ENCODE results near the gene FBN2.

FBN2 gene

GRCh38 chr5:128252196-128252595 is 285.8 kb downstream of the FBN2 start:
- no peak for DNase-seq (ENCODE audit: low read depth)

DNA sequence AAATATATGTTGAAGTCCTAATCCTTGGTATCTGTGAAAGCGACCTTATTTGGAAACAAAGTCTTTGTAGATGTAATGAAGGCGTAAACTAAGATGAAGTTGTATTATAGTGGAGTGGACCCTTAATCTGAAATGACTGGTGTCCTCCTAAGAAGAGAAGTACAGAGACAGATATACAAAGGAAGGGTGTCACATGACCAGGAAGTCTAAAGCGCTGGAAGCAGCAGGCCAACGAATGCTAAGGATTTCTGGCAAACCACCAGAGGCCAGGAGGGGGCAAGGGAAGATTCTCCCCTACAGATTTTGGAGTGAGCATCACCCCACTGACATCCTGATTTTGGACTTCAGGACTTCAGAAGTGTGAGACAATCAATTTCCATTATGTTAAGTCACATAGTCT is 292.1 kb downstream of the FBN2 start:
- DNase-seq (ENCODE audit: low read depth) = no peak

GRCh38 chr5:128243958-128244582 is 294.0 kb downstream of the FBN2 start:
- no peak for DNase-seq (ENCODE audit: low read depth)

- no peak for DNase-seq (ENCODE audit: low read depth)
Measured at GRCh38 chr5:128241051-128241695, 296.9 kb downstream of the FBN2 start.

DNA sequence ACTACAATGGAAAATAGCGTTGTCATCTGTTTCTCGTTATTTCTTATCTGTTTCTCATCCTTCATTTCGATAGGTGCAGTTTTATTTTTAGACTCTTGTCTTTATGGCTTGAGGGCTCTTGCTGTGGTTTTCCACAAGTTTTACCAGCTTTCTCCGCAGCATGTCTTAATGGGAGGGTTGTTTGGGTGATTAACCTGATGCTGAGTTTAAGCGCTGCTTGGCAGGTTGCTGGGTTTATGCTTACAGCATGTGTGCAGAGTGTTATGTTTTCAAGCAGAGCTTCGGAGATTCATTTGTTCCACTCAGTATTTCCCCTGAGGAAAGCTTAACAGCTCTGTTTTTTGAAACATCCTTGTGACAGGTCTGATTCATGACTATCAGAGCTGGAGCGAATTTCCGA is 300.5 kb downstream of the FBN2 start:
- no peak for DNase-seq (ENCODE audit: low read depth)

DNA sequence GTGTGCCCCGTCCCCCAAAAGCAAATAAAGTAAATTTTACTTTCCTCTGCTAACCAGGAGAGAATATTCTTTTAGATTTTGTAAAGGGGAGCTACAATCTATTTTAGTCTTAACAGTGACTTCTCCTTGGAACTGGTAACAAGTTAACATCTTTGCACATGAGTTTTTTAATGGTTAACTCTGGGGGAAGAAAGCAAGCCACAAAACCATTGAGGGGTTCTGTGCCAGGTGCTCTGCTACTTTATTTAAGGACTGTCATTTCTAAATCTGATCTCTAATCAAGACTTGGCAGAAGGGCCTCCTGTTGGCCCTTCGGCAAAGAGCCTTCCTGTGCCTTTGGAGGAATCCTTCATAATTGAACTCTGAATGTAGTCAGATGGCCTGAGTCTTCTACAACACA is 301.0 kb downstream of the FBN2 start:
- no peak for DNase-seq (ENCODE audit: low read depth)

DNA sequence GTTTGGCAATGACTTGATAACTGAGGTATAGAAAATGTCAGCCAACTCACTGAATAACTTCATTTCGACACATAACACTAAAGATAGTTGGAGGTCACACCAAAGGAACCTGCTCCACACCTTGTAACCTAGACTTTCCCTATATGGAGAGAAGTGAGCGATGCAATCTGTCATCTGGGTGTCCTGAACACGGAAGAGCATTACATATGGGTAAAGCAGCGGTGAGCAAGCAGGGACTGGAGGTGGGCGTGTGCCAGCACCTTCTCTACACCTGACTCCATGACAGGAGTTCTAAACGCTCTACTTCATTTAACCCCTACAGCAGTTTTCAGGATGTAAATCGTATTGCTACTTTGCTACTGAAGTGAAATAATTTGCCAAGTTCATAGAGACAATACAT is 301.7 kb downstream of the FBN2 start:
- DNase-seq (ENCODE audit: low read depth) = no peak

DNA sequence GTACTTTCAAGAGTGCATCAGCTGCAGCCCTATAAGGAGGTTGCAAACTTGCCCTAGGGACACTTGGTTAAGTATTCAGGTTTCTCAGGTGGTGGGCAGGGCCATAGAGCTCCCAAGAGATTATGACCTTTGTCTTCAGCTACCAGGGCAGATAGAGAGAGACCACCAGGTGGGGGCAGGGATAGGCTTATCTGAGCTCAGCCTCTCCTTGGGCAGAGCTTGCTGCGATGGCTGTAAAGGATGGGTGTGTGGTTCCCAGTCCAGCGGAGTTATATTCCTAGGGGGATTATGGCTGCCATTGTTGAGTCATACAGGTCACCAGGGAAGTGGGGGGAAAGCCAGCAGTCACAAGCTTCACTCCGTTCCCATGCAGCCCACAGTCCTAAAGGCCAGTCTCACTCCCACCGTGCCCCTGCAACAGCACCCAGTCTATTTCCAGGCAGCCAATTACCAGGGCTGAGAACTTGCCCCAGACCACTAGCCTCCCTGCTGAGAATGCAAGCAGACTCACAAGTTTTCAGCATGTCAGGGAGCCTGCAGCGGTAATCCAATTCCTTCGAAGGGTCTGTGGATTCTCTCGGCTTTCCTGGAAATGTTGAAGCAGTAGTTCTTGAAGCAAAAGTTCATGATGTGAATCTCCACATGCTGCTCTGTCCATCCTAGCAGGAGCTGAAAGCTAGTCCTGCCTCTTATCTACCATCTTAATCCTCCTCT is 303.0 kb downstream of the FBN2 start:
- no peak for DNase-seq (ENCODE audit: low read depth)

GRCh38 chr5:128228521-128228920 is 309.5 kb downstream of the FBN2 start:
- DNase-seq (ENCODE audit: low read depth) = no peak

DNA sequence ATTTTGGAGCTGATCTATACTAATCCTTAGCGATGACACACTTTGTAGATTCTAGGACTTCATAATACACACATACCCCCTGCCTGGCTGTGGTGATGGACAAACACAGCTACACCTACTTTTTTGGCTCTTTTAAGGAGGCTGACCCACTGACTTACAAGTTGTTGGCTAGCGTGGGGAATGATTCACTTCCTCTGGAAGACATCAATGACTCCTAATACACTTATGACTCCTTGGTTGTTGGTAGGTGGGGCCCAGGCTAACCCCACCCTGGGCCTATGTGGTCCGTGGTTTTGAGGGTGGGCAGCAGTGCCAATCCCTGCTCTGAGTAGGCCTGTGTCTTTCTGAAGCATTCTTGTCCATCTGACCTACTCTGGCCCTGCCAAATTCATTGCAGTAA is 310.0 kb downstream of the FBN2 start:
- no peak for DNase-seq (ENCODE audit: low read depth)

DNA sequence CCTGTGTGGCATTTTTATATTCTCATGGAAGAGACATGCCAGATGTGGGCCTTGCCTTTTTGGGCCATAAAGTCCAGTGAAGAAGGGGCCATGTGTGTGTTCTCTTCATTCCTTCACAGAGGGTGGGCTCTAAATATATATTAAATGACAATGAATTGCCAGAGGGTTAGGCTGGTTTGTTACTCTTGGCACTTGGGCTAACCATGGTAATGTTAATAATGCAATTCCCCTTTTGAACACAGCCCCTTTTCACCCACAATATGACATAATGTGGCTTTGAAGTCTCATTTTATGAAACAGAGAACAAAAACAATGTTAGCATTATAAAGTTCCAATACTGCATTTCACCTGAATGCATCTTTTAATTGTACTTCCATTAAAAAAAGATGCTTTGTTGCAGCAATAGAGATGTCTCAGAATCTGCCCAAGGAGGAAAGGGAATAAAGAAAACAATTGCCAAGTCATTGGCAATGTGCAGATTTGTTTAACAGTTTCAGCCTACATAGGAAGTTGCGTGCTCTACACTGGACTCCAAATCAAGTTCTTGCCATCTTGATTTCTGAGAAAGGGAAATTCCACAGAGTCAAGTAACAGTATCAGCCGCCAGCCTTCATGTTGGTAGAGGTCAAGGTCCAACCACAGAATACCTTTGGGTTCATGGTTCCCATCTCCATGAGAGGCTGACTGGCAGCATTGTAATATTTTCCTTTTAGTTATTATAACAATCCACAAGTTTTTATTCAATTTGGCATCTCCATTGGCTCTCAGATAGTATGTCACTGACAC is 312.6 kb downstream of the FBN2 start:
- DNase-seq (ENCODE audit: low read depth) = no peak

DNA sequence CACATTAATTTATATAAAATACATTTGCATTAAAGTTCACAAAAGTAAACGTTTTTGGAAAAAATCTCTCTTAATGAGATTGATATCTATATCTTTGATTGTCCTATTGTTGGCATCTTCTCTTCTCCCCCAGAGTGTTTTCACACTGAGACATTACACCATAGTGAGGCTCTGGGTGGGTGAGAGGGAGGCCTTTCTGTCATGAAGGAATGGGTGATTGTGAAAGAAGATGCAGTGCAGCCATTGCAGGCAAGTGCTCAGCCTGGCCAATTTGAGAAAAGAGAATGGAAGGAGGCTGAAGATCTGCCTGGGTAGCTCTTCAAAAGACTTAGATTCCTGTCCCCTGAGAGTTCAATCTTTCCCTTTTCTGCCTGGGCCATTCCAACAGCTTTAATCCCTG is 313.7 kb downstream of the FBN2 start:
- no peak for DNase-seq (ENCODE audit: low read depth)

GRCh38 chr5:128220841-128221240 is 317.2 kb downstream of the FBN2 start:
- no peak for DNase-seq (ENCODE audit: low read depth)

GRCh38 chr5:128216860-128217531 is 321.0 kb downstream of the FBN2 start:
- no peak for DNase-seq (ENCODE audit: low read depth)

- no peak for DNase-seq (ENCODE audit: low read depth)
Measured at GRCh38 chr5:128216285-128216684, 321.8 kb downstream of the FBN2 start.

DNA sequence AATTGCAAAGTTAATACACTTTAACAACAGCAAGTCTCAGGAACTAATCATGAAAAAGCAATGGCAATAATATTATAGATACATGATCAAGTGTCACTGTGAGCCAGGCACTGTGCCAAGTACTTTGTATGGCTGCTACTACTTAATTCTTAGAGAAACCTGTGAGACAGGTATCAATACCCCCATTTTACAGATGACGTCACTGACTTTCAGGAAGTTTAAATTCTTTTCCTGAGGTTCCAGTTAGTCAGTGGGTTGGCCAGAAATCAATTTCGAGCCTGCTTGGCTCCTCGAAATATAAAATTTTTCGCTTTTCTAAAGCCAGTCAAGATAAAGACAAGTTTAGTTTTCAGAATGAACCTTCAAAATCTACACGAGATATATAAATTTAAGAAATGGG is 324.2 kb downstream of the FBN2 start:
- DNase-seq (ENCODE audit: low read depth) = no peak

GRCh38 chr5:128213340-128213739 is 324.7 kb downstream of the FBN2 start:
- no peak for DNase-seq (ENCODE audit: low read depth)

DNA sequence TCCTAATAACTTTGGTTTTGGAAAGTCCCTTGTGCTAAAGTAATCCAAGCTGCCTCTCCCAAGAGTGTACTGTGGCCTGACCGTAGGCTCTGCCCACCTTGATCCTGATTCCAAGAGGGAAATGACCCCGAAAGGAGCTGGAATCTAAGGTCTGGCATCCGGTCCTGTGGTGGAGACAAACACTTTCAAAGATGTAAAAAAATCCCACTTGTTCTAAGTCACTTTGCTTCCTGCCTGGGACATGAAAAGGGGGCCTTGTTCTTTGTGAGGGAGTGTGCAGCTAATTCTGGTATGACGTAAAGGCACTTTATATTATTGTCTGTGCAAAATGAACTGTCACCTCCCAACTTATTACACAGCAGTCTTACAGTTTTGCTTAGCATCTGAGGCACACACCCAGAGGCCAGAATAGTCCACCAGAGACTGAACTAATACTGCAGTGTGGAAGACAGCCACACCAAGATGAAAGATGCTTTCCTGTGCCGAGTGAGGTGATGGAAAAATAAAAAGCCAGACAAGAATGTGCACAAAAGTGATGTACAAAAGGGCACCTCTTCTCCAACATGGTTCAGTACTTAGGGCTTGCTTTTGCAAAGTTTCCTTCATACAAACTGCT is 325.7 kb downstream of the FBN2 start:
- DNase-seq (ENCODE audit: low read depth) = no peak

GRCh38 chr5:128208436-128208835 is 329.6 kb downstream of the FBN2 start:
- no peak for DNase-seq (ENCODE audit: low read depth)

All from activated gamma-delta T cell treated with anti-CD3 and anti-CD28 coated beads, Interleukin-2, amount 50 U/mL, for 16 hours (primary cell).